GM21381 (cell line): Measurements from ENCODE around the gene CHRNA3.

ENCODE experiments used
- ATAC-seq: cut with Tn5 transposase; IDR thresholded peaks from one replicate; pipeline ENCODE4 v1.9.1; 2021; ENCODE audit warnings: mild to moderate bottlenecking, moderate library complexity; ENCODE audit not compliant: unreplicated experiment

CHRNA3 gene

GRCh38 chr15:78637776-78638435, 17.1 kb upstream of the CHRNA3 start:
- no peak for ATAC-seq

- no peak for ATAC-seq
Measured at GRCh38 chr15:78636378-78636859, 15.6 kb upstream of the CHRNA3 start.

DNA sequence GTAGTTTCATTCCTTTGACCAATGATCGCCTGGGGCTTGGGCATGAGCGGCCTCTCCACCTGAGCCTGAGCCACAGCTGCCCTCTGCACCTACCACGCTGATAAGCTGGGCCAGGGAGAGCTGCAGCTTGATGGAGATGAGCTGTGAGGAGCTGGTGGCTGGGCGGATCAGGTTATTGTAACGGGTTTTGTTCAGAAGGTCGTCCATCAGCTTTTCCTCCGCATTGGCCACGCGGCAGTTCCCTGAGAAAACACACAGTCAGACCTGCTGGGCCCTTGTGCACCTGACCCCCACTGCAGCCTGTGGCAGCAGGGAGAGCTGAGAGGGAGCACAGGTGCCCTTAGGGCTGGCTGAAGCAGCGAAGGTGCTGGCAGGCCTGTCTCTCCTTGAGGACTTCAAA, 14.6 kb upstream of the CHRNA3 start:
- ATAC-seq, result no peak

GRCh38 chr15:78634210-78635145, 13.7 kb upstream of the CHRNA3 start:
- ATAC-seq, result no peak

GRCh38 chr15:78633348-78633747, 12.6 kb upstream of the CHRNA3 start:
- no peak for ATAC-seq

DNA sequence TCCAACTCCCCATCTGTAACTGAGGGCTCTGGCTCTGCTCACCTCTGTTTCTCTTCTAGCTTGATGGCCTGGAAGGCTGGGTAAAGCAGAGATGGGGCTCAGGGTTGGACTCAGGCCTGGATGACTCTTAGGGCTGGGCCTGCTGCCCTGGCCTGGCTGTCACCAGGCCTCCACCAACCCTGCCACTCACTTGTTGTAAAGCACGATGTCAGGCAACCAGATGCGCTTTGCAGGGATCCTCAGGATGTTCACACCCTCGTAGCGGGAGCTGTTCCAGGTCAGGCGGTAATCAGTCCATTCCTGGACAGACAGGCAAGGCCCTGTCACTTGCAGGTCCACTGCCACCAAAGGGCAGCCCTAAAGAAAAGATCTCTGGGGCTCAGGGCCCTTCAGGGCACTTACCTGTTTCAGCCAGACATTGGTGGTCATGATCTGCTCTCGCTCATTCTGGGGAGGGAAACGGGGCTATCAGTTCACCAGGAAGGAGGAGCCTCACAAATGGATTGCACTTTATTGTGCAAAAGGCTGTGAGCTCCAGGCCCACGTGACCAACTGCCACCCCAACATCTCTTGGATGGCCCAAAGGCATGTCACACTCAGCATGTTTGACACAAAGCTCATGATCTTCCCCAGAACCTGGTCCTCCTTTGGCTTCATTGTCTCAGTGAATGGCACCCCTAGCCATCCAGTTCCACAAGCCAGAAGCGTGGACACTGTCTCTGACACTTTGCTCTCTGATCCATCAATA, 10.3 kb upstream of the CHRNA3 start:
- ATAC-seq, result no peak

DNA sequence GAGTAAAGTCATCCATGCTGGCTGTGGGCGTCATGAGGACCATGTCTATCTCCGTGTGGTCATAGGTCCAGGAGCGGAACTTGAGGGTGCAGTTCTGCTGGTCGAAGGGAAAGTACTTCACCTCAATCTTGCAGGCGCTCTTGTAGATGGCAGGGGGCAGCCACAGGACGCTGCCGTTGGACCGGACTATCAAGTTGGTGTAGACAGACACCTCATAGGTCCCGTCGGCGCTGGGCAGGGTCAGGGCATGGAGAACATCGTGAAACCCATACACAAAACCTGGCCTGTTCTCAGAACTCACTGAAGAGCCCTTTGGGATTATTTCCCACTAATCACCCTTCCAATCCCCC, 8.9 kb upstream of the CHRNA3 start:
- ATAC-seq, result no peak

GRCh38 chr15:78629031-78629715, 8.4 kb upstream of the CHRNA3 start:
- ATAC-seq, result no peak

DNA sequence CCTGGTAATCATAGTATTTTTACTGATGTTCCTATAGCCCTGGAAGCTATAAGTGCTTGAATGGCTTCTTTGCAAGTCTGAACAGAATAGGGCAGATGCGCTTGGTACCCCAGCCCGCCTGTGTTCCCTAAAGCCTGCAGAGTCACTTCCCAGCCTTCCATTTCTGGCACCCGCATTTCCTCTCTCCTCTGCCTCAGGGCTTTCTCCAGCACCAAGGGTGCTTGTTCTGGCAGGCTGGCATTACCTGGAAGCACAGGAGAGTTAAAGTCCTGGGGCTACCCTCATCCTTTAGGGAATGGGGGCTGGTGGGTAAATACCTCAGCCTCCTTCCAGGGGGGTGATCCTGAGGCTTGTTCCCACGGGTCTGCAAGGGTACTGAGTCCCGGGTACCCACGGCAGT, 7.4 kb upstream of the CHRNA3 start:
- no peak for ATAC-seq

GRCh38 chr15:78627348-78627747, 6.6 kb upstream of the CHRNA3 start:
- ATAC-seq, result no peak

DNA sequence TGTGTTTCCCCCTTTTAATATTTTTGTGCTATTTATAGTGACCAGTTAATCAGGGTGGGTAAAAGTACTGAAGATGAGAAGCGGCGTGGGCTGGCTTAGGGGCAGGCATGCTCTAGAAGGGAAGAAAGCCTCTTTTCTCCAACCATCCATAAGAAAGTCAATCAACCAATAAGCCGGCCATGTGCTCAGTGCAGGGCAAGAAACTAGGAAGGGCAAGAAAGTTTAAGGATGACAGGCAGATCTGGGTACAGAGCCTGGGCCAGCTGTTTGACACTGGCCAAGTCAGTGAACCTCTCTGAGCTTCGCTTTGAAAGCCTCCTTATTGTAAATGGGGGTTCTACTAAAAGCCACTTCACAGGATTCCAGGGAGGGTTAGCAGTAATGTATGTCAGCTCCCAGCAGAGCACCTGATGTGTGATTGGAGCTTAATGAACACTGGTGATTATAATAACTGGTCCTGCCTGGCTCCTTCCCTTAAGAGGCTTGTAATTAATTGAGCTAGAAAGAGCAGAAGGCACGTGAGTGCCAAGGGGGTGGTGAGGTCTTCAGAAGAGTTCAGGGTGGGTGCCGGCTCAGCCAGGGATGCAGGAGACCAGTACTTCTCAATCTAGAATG, 5.7 kb upstream of the CHRNA3 start:
- no peak for ATAC-seq

- no peak for ATAC-seq
Measured at GRCh38 chr15:78625606-78626280, 4.9 kb upstream of the CHRNA3 start.

- ATAC-seq, result no peak
Measured at GRCh38 chr15:78624651-78625590, 4.1 kb upstream of the CHRNA3 start.

DNA sequence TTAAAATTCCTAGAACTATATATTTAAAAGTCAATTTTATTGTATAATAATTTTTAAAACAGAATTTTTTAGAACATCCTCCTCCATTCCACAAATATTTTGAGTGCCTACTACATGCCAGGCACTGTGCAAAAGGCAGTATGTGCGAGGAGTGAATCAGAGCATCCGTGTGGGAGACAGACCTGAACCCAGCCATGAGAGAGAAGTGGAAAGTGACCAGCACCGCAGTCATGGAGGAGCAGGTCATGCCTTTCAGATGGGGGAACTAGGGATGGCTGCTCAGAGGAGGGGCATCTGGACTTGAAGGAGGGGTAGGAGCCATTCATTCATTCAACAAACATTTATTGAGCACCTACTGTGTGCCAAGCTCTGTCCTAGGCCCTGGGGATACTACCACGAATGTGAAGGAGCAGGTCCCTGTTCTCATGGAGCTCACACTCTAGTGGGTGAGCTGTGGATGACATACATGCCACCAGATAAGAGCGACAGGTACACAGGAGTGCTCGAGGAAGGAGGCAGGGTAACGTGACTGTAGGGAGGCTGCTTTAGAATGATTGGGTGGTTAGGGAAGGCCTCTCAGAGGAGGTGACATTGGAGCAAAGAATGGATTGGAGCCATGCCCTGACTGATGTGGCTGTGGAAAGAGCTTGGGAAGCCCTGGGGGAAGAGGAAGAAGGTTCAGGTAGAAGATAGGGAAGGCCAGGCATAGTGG, 3.1 kb upstream of the CHRNA3 start:
- ATAC-seq, result no peak

DNA sequence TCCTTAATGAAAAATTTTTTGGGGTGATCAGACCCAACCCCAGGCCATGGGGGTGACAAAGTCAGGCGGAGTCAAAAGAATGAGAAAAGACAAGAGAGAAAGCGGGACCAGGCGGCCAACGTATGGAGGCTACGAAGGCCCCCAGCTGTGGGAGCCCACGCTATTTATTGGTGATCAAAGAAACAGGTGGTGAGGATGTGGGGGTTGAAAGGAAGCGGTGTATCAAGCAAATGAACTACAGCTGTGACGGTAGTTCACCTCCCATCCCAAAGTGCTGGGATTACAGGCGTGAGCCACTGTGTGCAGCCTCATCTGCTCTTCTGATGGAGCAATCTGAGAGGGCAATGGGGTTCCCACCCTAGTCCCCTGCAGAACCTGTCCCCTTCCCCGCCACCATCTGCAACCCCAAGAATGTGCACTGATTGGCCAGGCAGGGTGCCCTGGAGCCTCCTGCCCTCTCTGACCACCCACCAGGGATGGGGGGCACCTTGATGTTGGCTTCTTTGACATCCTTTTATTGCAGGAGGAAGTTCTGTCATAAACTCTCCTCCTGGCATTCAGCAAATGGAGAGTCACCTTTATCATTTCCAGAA, 1.1 kb upstream of the CHRNA3 start:
- no peak for ATAC-seq

DNA sequence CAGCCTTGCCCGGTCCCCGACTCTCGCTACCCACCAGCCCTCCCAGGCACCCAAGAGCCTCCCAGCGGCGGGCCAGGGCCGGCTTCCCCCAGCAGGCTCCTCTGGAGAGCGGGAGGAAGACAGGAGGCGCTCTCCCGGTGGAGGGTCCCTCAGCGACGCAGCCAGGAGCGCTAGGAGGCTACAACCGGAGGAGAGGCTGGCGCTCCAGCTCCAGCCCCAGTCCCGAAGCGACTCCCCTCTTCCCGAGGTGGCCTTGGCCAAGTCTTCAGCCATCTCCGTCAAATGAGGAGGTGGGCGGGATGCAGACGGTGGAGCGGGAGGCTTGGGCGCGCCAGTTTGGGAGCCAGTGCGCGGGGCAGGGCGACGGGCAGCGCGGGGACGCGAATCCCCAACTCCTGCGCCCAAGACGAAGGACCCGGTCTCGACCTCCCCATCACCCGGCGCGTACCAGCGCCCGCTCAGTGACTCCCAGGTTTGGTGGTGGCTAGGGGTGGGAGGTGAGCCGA, 722 bp downstream of the CHRNA3 start:
- ATAC-seq, result no peak
